Muscle of back (tissue), 11 donors: ENCODE results near the gene ISL2. TPM values are rescaled to one million over a fixed set of nuclear protein-coding genes. Genes with fewer than 3 reads are reported as not detected.

Experiments
- DNase-seq, 3 donors: peaks; one replicate each; pipeline versions ENCODE4 v3.0.0 to v3.0.0-alpha.2; 2013
- polyA plus RNA-seq, 10 donors: library from polyadenylated mRNA; unstranded; fragments of 120-200 nt; gene quantifications; one replicate each; pipeline ENCODE4 v1.2.1, GENCODE V29; 2013; ENCODE audit not compliant: insufficient read length in 10 of 10

Gene ISL2
- polyA plus RNA-seq, 10 donors = not detected

DNA sequence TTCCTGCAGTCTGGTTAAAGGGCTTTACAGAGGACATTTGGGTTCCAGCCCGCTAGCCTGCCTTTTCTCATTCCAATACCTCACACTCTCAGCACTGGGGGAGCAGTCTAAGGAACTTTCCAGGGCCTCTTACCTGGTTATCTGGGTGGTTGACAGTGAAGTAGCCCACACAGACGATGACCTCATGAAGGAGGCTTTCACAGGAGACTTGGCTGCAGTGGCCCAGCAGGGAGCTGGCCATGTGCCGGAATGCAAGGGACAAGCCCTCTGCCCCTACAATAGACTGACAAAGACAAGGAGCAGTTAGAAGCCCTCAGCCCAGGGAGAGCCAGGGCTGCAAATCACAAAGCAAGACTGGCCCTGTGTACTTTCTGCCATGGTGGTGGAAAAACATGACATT lies 39.5 kb downstream of the ISL2 start:
- no peak for DNase-seq

DNA sequence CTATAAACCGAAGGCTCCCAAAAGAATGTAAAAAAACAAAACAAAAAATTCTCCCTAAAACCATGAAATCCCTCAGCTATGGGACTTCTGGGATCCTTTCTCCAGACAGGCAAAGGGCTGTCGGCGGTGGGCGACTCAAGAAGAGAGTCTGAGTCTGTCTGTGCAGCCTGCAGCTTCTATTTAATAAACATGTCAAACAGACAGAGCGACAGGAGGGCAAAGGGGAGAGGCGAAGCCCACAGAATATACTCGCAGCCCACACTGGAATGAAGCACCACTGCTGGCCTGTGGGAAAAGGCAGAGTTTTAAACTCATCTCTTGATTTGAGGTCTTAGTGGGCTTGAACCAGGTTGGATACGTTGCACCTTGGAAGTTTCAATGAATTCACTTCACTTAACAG lies 40.2 kb downstream of the ISL2 start:
- no peak for DNase-seq

DNA sequence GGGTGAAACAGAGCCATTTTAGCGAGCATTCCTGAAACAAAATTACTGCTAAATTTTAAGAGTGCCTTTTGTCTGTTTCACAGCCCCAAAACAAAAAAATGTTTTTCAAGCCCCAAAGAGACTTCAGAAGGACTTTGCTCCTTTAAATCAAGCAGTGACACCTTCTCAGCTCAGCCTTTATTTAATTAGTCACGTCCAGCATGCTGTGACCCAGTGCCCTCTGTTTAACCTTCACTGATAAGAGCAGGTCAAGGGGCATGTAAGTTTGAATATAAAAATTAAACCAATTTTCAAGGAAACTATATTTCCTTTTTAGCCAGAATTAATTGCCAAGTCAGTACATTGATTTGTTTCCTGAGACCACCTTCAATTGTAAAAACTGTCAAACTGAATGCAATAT lies 40.6 kb downstream of the ISL2 start:
- no peak for DNase-seq

DNA sequence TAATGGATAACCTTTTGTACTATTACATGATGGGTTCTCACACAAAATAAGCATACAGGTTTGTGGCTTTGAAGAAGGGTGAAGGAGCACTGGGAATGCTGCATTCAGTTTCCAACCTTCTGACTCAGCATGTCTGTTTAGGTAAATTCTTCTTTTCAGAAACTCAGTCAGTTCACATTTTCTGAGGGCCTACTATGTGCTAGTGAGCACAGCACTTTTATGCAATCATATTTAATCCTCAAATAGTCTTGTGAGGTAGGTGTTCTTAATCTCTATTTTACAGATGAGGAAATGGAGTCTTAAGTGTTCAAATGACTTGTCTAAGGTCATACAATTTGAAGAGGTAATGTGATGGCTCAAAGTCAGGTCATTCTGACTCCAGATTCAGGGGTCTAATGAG lies 41.2 kb downstream of the ISL2 start:
- DNase-seq = no peak

DNA sequence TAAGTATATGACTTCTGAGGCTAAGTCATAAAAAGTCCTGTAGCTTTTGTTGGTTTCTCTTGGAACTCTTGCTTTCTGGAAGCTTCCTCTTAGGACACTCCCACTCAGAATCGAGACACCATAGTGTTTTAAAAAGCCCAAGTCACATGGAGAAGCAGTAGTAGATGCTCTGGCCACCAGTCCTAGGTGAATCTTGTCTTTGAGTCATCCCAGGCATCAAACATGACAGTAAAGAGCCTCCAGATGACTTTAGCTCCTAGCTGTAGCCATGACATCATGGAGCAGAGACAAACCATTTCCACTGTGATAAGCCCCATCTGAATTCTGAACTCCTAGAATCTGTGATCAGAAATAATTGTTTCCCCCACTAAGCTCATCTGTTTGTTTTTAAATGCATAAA lies 42.1 kb downstream of the ISL2 start:
- no peak for DNase-seq

DNA sequence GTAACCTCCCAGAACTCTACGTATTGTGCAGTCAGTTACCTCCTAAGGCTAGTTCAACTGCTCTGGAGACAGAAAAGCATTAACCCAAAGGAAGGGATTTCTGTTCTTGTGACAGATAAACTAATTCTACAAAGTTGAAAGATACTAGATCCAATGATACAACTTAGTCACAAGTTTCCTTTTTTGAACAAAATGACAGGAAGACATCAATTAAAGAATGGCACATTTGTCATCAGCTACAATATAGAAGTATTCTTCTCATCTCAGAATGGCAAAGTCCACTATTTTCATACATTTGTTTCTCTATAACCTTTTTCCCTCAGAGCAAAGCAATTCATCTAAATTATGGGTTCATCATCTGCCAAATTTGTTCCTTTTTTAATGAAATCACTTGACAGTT lies 43.7 kb downstream of the ISL2 start:
- DNase-seq = no peak

DNA sequence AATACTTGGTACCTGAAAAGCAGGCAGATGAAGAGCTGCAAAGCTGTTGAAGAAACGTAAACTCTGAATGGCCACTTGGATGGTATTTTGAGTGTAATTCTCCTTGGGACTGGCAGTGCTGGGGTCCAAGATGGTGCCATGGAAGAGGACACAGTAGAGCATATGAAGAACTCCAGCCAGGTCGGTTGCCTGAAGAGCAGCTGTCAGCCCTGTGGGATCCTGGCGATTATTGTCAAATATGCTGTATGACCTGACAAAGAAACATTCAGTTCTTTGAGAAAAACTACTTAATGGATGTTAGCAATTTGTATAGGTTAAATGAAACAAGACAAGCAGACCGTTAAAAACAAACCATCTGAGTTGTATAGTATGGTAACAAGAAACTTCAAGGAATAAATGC lies 44.8 kb downstream of the ISL2 start:
- DNase-seq = no peak

DNA sequence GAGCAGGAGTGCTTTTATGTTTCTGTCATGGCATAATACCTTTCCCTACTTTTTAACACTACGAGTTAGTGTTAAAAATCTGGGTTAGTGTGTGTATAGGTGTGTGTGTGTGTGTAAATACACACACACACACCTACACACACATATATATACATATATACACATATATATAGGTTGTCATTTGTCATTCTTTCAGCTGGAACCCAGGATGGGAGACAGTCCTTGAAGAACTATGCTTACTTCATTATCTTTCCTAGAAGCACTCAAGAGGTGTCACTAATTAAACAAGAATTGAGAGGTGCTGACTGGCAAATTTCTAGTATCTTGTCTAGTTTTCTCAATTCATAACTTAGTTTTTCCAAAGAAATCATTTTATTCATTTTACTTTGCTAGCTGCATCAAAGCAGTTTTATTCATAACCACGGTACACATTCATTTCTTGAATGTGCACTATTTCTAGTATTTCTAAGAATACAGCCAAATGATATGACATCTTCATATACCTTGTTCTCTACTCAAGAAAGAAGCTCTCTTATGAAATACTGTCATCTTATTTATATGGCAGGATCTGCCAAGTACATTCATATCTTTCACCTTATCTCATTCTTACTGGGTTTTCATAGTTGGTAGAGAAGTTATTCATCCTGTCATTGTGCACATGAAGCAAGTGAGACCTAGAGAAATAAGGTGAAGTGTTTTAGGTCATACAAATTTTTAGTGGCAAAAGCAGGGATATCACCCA lies 46.6 kb downstream of the ISL2 start:
- DNase-seq = no peak

DNA sequence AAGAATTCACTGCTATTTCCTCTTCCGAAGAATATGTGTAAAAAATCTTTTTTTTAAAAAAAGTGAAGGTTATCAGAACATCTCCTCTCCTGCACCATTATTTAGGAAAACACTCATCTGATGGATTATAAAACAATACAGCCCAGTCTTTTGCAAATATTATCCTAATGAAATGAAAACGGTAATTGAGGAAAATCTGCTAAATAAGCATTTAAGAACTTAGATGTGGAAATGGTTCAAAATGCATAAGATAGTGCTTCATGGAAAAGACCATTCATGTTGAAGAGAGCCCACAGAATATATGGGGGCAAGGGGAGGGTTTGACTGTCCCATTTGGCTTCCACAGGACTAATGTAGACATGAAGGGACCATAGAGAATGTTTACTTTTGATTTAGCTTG lies 47.8 kb downstream of the ISL2 start:
- DNase-seq = no peak

DNA sequence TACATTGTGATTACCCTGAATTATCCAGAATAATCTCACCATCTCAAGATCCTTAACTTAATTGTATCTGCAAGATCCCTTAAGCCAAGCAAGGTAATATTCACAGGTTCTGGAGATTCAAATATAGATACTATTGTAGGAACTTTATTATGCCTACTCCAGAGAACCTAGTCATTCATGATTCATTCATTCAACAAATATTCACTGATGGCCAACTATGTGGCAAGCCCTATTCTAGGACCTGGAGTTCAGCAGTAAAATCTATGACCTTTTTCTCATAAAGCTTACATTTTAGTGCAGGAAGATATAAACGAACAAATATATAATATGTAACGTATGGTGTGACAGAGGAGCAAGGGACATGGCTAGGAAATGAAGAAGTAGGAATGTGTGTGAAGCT lies 49.6 kb downstream of the ISL2 start:
- no peak for DNase-seq

DNA sequence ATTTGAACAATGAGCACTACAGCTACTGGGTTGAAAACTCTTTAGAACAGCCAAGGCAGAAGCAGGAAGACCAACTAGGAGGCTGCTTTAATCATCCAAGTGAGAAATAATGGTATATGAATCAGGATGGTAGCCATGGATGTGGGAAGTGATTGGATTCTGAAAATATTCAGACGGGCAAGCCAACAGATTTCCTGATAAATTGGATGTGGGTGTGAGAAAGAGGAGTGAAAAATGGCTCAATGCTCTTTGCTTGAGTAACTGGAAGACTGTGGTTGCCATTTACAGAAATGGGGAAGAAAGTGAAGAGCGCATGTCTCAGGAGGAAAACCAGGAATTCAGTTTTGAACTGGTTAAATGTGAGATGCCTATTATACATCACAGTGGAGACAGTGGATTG lies 50.4 kb downstream of the ISL2 start:
- DNase-seq = no peak

DNA sequence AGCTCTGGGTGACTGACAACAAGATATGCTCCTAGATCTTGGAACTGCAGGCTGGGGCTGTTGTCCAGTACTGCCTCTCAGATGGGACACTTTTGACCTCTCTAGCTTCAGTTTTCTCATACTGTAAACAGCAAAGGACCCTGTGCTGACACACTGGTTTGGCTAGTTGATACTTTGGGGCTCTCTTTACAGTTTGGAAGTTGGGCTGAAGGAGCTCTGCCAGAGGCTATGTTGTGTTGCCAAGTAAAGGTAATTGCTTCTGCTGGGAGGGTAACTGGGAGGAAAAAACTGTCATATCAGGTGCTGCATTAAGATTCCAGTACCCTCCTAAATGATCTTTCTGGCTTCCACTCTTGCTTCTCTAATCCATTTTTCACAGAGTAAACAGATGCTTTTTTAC lies 54.0 kb downstream of the ISL2 start:
- no peak for DNase-seq

DNA sequence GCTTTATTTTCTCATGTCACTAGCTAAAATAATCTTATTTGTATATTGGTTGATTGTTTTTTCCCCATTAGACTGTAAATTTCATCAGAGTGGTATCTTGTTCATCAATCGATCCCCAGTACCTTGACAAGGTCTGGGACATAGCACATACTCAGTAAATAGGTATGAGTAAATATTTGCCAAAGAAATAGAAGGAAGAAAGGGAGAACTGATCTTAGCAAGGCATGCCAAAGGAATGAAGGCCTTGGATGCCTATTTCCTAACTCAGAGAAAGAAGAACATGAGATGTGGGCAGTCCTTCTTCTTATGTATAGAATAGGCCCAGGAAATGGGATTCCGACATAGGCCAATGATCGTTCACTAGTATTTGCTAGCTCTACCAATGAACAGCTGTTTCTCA lies 54.7 kb downstream of the ISL2 start:
- DNase-seq = no peak

DNA sequence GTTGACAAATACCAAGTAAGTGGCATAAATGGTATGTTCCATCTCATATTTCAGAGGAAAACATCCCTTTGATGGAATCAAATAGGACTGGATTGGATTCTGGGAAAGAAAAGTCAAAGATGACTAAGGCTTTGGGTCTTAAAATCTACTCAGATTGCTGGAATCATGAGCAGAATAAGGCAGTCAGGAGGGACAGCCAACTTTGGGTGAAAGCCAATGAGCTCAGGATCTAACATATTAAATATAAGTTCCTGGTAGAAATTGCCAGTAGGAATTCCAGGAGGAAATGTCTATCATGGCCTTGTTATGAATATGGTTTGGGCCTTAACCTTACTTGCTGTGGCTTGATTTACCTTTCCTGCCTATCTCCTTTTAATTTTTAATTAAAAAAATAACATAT lies 55.3 kb downstream of the ISL2 start:
- peak in 1 of 3 donors; percentile 10 for DNase-seq

Other genes starting within 250 kb of the ISL2 start
- gene ETFA, start 25.3 kb upstream of the ISL2 start, polyA plus RNA-seq = 100 to 1,000 TPM; 115 to 135 (median 121) TPM